Subcutaneous abdominal adipose tissue (tissue), 5 donors: ENCODE results near the gene PGAM1.

Experiments used
- H3K27ac ChIP-seq: one replicate; pipeline ENCODE4 v1.7.0; 2013; ENCODE audit warnings: low read depth, mild to moderate bottlenecking, inconsistent platforms, low read length, moderate library complexity
- H3K27me3 ChIP-seq, 5 donors: one replicate each; pipeline ENCODE4 v1.7.0; 2013; ENCODE audit warnings: low read length in 5 of 5, inconsistent platforms in 1 of 5; ENCODE audit not compliant: control insufficient read depth in 5 of 5, insufficient read depth in 4 of 5
- H3K36me3 ChIP-seq, 5 donors: one replicate each; pipeline ENCODE4 v1.7.0; 2013; ENCODE audit warnings: low read length in 5 of 5; ENCODE audit not compliant: control insufficient read depth in 5 of 5, insufficient read depth in 5 of 5
- H3K4me1 ChIP-seq, 5 donors: one replicate each; pipeline ENCODE4 v1.7.0; 2013; ENCODE audit warnings: low read length in 5 of 5, mild to moderate bottlenecking in 3 of 5, moderate library complexity in 1 of 5; ENCODE audit not compliant: control insufficient read depth in 5 of 5, insufficient read depth in 5 of 5
- H3K4me3 ChIP-seq, 5 donors: one replicate each; pipeline ENCODE4 v1.7.0; 2013; ENCODE audit warnings: low read length in 5 of 5, low read depth in 1 of 5
- H3K9ac ChIP-seq, 5 donors: one replicate each; pipeline ENCODE4 v1.7.0; 2013; ENCODE audit warnings: low read length in 5 of 5, mild to moderate bottlenecking in 4 of 5, moderate library complexity in 3 of 5
- H3K9me3 ChIP-seq, 5 donors: one replicate each; pipeline ENCODE4 v1.7.0; 2013; ENCODE audit warnings: low read length in 5 of 5; ENCODE audit not compliant: control insufficient read depth in 5 of 5
- donor health status: healthy.
- donor health status: healthy.
- donor health status: healthy.
- donor health status: healthy.
- donor health status: healthy.

Gene PGAM1

DNA sequence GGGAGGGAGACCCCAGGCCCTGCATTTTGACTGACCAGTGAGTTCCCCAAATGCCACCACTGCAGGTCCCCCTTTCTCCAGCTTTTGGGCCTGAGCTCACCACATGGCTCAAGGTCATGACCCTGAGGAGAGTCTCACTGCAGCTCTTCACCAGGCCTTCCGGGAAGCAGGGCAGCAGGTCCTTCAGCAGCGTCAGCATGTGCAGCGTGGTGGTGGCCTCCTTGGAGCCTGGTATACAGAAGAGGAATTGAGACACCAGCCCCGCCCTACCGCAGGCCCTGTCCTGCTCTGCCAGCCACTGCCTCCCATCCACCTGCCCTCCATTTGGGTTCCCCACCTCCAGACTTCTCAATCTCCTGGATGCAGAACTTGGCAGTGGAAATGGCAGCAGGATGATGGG lies 37.8 kb upstream of the PGAM1 start:
- no peak overlapping the region for H3K27ac ChIP-seq
- H3K36me3 ChIP-seq = peaks cover 1 to 62% (median 47%) of the 10 kb centered on the region in 5 donors
- H3K4me1 ChIP-seq = no peaks in the 10 kb centered on the region
- H3K9me3 ChIP-seq = no peaks in the 10 kb centered on the region
- no peaks in the 10 kb centered on the region for H3K27me3 ChIP-seq
- H3K4me3 ChIP-seq = no peak overlapping the region
- no peak overlapping the region for H3K9ac ChIP-seq

DNA sequence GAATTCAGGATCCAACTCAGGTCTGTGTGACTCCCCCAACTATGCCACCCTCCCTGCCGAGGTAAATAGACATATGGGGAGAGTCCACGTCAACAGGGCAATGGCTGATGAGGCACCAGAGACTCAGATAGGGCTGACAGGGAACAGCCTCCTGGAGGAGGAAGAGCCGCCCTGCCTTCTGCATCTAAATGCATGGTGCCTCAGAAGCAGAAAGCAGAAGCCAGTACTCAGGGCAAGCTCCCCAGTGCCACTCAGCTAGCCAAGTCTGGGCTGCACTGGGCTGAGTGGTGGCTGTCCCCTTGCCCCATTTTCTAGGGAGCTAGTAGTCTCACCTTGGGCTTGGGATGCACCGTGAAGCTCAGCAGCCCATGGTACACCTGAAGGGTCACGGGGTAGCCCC lies 35.9 kb upstream of the PGAM1 start:
- no peaks in the 10 kb centered on the region for H3K27me3 ChIP-seq
- peaks cover 3 to 51% (median 42%) of the 10 kb centered on the region in 5 donors for H3K36me3 ChIP-seq
- H3K27ac ChIP-seq = no peak overlapping the region
- H3K9me3 ChIP-seq = no peaks in the 10 kb centered on the region
- H3K4me3 ChIP-seq = no peak overlapping the region
- H3K4me1 ChIP-seq = no peaks in the 10 kb centered on the region
- no peak overlapping the region for H3K9ac ChIP-seq

- Histone ChIP-seq H3K9me3 (no peaks in the 10 kb centered on the region), H3K27me3 (no peaks in the 10 kb centered on the region), H3K27ac (no peak overlapping the region), H3K9ac (no peak overlapping the region), H3K36me3 (peaks cover 3 to 53% (median 40%) of the 10 kb centered on the region in 5 donors), H3K4me3 (no peak overlapping the region), H3K4me1 (no peaks in the 10 kb centered on the region)
Observed at GRCh38 chr10:97393034-97393573, 32.9 kb upstream of the PGAM1 start.

GRCh38 chr10:97396056-97396455 lies 29.9 kb upstream of the PGAM1 start:
- Histone ChIP-seq H3K36me3 (peaks cover 3 to 28% (median 17%) of the 10 kb centered on the region in 5 donors), H3K4me3 (no peak overlapping the region)

DNA sequence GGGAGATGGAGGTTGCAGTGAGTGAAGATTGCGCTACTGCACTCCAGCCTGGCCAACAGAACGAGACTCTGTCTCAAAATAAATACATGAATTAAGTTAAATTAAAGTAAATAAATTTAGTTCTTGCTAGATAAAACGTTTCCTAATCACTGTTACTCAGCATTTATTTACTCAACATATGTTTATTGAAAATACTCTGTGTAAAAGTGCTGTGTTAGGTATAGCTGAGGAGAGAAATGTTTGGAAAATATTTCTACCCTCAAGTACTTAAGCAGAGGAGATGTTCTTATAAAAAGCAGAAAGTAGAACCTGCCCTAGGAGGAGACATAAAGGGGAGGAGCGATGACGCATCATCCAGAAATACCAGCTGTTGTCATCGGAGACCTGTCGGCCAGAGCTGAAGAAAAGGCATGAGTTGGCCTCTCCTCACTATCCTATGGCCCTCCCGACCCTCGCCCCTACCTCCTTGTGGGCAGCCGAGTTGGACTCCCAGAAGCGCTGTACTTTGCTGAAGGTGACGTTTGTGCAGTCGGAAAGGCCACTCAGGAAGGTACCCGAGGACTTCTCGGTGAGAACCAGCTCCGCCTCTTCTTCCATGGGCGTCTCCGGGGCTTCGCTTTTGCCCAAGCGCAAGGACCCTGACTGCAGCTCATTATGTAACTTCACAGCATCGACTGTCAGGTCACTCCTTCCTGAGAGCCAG lies 26.0 kb upstream of the PGAM1 start:
- Histone ChIP-seq H3K4me1 (peaks cover 6 to 19% (median 10%) of the 10 kb centered on the region in 5 donors), H3K9me3 (no peaks in the 10 kb centered on the region), H3K27me3 (no peaks in the 10 kb centered on the region), H3K36me3 (peaks cover 0 to 17% (median 8%) of the 10 kb centered on the region in 5 donors), H3K9ac (peak overlapping the region; percentile 58 to 91 (median 81)), H3K27ac (peak overlapping the region; percentile 80), H3K4me3 (peak overlapping the region; percentile 83 to 94 (median 88))

More at GRCh38 chr10:97396056-97396455, 29.9 kb upstream of the PGAM1 start:
- no peak overlapping the region for H3K9ac ChIP-seq
- H3K27me3 ChIP-seq = no peaks in the 10 kb centered on the region
- H3K4me1 ChIP-seq = peaks cover 6 to 14% (median 10%) of the 10 kb centered on the region in 5 donors
- no peak overlapping the region for H3K27ac ChIP-seq
- no peaks in the 10 kb centered on the region for H3K9me3 ChIP-seq

GRCh38 chr10:97400665-97401454 lies 25.1 kb upstream of the PGAM1 start, which contains the start of gene RRP12:
Gene RRP12, minus strand, starts transcription at chr10:97401340. Its CDS starts 109 bp downstream, at chr10:97401231.
- peaks cover 6 to 22% (median 10%) of the 10 kb centered on the region in 5 donors for H3K4me1 ChIP-seq

GRCh38 chr10:97401455-97401919 lies 24.5 kb upstream of the PGAM1 start:
- Histone ChIP-seq H3K36me3 (peaks cover 0 to 5% (median under 1%) of the 10 kb centered on the region in 5 donors), H3K9ac (peak overlapping the region in 2 of 5 donors; percentile 81 to 84), H3K4me1 (peaks cover 6 to 26% (median 10%) of the 10 kb centered on the region in 5 donors), H3K27me3 (no peaks in the 10 kb centered on the region), H3K4me3 (peak overlapping the region; percentile 83 to 94 (median 88)), H3K9me3 (no peaks in the 10 kb centered on the region), H3K27ac (no peak overlapping the region)

More at GRCh38 chr10:97400665-97401454, 25.1 kb upstream of the PGAM1 start, which contains the start of gene RRP12:
- no peaks in the 10 kb centered on the region for H3K9me3 ChIP-seq
- H3K36me3 ChIP-seq = peaks cover 0 to 12% (median 7%) of the 10 kb centered on the region in 5 donors
- H3K27me3 ChIP-seq = no peaks in the 10 kb centered on the region
- H3K9ac ChIP-seq = peak within 1 kb of the TSS; percentile 58 to 91 (median 81)
- peak within 1 kb of the TSS; percentile 83 to 94 (median 88) for H3K4me3 ChIP-seq
- peak within 1 kb of the TSS; percentile 80 for H3K27ac ChIP-seq

- no peaks in the 10 kb centered on the region for H3K36me3 ChIP-seq
- no peaks in the 10 kb centered on the region for H3K9me3 ChIP-seq
- no peak overlapping the region for H3K9ac ChIP-seq
- H3K4me3 ChIP-seq = no peak overlapping the region
- peaks cover 9 to 37% (median 19%) of the 10 kb centered on the region in 5 donors for H3K4me1 ChIP-seq
- H3K27ac ChIP-seq = no peak overlapping the region
- no peaks in the 10 kb centered on the region for H3K27me3 ChIP-seq
Observed at GRCh38 chr10:97404044-97404443, 21.9 kb upstream of the PGAM1 start.

GRCh38 chr10:97406064-97406463 lies 19.9 kb upstream of the PGAM1 start:
- Histone ChIP-seq H3K4me3 (no peak overlapping the region), H3K9me3 (no peaks in the 10 kb centered on the region), H3K9ac (no peak overlapping the region), H3K36me3 (no peaks in the 10 kb centered on the region), H3K4me1 (peaks cover 3 to 23% (median 8%) of the 10 kb centered on the region in 5 donors), H3K27ac (no peak overlapping the region), H3K27me3 (no peaks in the 10 kb centered on the region)
